Hepatocyte (in vitro differentiated cells): ENCODE results near the gene SEMA6A. TPM values are rescaled to one million over a fixed set of nuclear protein-coding genes. Genes with fewer than 3 reads are reported as not detected.

Source experiments
- DNase-seq: peaks from one replicate; pipeline ENCODE4 v3.0.0-alpha.2; 2016; ENCODE audit warnings: low spot score
- H2AFZ ChIP-seq: fragments of 200-600 bp; sonication (generic); 2 replicates; pipeline ENCODE4 v1.6.0; 2016; ENCODE audit warnings: antibody characterized with exemption, mild to moderate bottlenecking
- H3K27ac ChIP-seq: fragments of 200-600 bp; sonication (generic); 2 replicates; pipeline ENCODE4 v1.5.1; 2016; ENCODE audit warnings: mild to moderate bottlenecking
- H3K27me3 ChIP-seq: fragments of 200-600 bp; sonication (generic); 2 replicates; pipeline ENCODE4 v1.6.1; 2016
- H3K36me3 ChIP-seq: fragments of 200-600 bp; sonication (generic); replicated peaks from 2 replicates; pipeline ENCODE4 v1.5.1; 2016; ENCODE audit warnings: low read depth; ENCODE audit not compliant: insufficient read depth
- H3K4me1 ChIP-seq: fragments of 200-600 bp; sonication (generic); 2 replicates; pipeline ENCODE4 v1.5.1; 2016; ENCODE audit warnings: mild to moderate bottlenecking, moderate library complexity; ENCODE audit not compliant: insufficient read depth
- H3K4me2 ChIP-seq: fragments of 200-600 bp; sonication (generic); 2 replicates; pipeline ENCODE4 v1.6.0; 2016
- H3K4me3 ChIP-seq: fragments of 200-600 bp; sonication (generic); 2 replicates; pipeline ENCODE4 v1.5.1; 2016; ENCODE audit warnings: mild to moderate bottlenecking
- H3K79me2 ChIP-seq: fragments of 200-600 bp; sonication (generic); 2 replicates; pipeline ENCODE4 v1.6.0; 2017; ENCODE audit warnings: mild to moderate bottlenecking
- H3K9me2 ChIP-seq: fragments of 200-600 bp; sonication (generic); replicated peaks from 2 replicates; pipeline ENCODE4 v1.6.0; 2017; ENCODE audit warnings: mild to moderate bottlenecking; ENCODE audit not compliant: insufficient read depth
- H3K9me3 ChIP-seq: fragments of 200-600 bp; sonication (generic); 2 replicates; pipeline ENCODE4 v1.5.1; 2016; ENCODE audit warnings: low read depth, mild to moderate bottlenecking
- H4K20me1 ChIP-seq: fragments of 200-600 bp; sonication (generic); 2 replicates; pipeline ENCODE4 v1.6.0; 2016; ENCODE audit warnings: mild to moderate bottlenecking; ENCODE audit not compliant: insufficient read depth, poor library complexity, severe bottlenecking
- EZH2 ChIP-seq: fragments of 200-600 bp; sonication (generic); IDR thresholded peaks from 2 replicates; pipeline ENCODE4 v1.6.1; 2016; ENCODE audit warnings: antibody characterized with exemption, mild to moderate bottlenecking, borderline replicate concordance
- EZH2phosphoT487 ChIP-seq: fragments of 200-600 bp; sonication (generic); IDR thresholded peaks from one replicate; pipeline ENCODE4 v1.6.1; 2018; ENCODE audit warnings: antibody characterized with exemption, mild to moderate bottlenecking, low read depth, moderate library complexity; ENCODE audit not compliant: unreplicated experiment, severe bottlenecking
- WGBS: methylation state at CpG from one replicate; pipeline ENCODE4 v1.1.6; 2016; ENCODE audit warnings: low lambda C conversion rate; ENCODE audit errors: missing lambda C conversion rate; 5-methylcytosine and 5-hydroxymethylcytosine counted together
- polyA plus RNA-seq: library from polyadenylated mRNA; unstranded; fragments of >200 nt; fragmentation: Nextera tagmentation; extraction: Ambion mirVana; gene quantifications from 2 replicates; pipeline ENCODE4 v1.2.1, GENCODE V29; 2016
- total RNA-seq: library from RNA; depleted of rRNA; stranded (reverse); fragments of >200 nt; gene quantifications from 2 replicates; pipeline ENCODE4 v1.2.3, GENCODE V29; 2014
- TF ChIP-seq, protein P1 (sequence below): fragments of 200-600 bp; sonication (generic); IDR thresholded peaks from 2 replicates; pipeline ENCODE4 v1.5.1; 2016; ENCODE audit warnings: antibody characterized with exemption, mild to moderate bottlenecking; ENCODE audit not compliant: poor library complexity

SEMA6A gene
- total and polyA plus RNA-seq, 2 experiments from 2014 or later = 38.2 to 68.6 TPM

DNA sequence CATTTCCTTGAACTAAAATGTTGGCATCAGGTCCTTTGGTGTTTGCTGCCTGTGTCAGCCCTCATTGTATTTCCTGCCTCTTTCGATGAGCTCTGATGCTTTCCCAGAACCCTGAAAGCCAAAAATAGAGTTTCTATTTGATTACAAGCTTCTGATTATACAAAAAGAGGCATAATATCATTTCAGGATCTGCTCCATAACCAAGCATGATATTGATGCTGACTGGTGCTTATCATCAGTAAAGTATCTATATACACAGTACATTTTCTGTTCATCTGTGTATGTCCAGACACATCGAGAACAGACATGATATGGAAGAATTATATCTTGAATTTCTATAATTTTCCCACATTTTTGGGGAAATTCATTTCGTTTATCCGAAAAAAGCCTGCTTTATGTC lies 58.6 kb downstream of the SEMA6A start:
- Histone ChIP-seq H3K9me2 (no peaks in the 10 kb centered on the region), H3K4me2 (no peak overlapping the region), H3K27me3 (no peaks in the 10 kb centered on the region), H3K4me1 (peaks cover 30% of the 10 kb centered on the region), H2AFZ (no peak overlapping the region), H3K27ac (peak overlapping the region; percentile 19), H3K4me3 (no peak overlapping the region), H3K79me2 (peaks cover 99% of the 10 kb centered on the region), H3K9me3 (no peaks in the 10 kb centered on the region), H4K20me1 (peaks cover 53% of the 10 kb centered on the region), H3K36me3 (no peaks in the 10 kb centered on the region)
- DNase-seq = no peak
- WGBS = 91% methylated on average over 4 of the region's 4 CpGs
- no peak for TF ChIP-seq EZH2
- TF ChIP-seq, protein P1, sequence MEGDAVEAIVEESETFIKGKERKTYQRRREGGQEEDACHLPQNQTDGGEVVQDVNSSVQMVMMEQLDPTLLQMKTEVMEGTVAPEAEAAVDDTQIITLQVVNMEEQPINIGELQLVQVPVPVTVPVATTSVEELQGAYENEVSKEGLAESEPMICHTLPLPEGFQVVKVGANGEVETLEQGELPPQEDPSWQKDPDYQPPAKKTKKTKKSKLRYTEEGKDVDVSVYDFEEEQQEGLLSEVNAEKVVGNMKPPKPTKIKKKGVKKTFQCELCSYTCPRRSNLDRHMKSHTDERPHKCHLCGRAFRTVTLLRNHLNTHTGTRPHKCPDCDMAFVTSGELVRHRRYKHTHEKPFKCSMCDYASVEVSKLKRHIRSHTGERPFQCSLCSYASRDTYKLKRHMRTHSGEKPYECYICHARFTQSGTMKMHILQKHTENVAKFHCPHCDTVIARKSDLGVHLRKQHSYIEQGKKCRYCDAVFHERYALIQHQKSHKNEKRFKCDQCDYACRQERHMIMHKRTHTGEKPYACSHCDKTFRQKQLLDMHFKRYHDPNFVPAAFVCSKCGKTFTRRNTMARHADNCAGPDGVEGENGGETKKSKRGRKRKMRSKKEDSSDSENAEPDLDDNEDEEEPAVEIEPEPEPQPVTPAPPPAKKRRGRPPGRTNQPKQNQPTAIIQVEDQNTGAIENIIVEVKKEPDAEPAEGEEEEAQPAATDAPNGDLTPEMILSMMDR = no peak
- no peak for TF ChIP-seq EZH2phosphoT487

DNA sequence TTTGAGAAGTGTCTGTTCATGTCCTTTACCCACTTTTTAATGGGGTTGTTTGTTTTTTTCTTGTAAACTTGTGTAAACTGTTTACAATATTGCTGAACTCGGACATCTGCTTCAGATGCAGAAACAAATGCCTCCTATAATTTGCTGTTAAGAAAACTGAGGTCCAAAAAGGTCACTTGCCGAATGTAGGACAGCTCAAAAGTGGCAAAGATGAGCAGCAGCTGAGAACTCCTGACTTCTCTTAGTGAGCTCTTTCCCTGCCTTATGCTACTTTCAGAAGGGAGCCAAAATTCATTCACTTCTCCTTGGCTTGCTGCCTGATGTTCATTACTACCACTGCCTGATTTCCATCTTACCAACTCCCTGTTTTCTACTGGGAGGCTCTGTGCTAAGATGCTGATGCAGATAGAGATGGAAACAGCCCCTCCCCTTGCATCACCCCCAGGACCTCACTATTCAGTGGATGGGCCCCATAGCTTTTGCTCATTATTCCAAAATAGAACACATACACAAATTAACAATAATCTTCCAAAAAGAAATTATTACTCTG lies 60.1 kb downstream of the SEMA6A start:
- Histone ChIP-seq H3K4me2 (no peak overlapping the region), H3K79me2 (peaks cover 99% of the 10 kb centered on the region), H3K9me2 (no peaks in the 10 kb centered on the region), H3K4me3 (no peak overlapping the region), H3K27ac (no peak overlapping the region), H3K9me3 (no peaks in the 10 kb centered on the region), H3K36me3 (no peaks in the 10 kb centered on the region), H4K20me1 (peaks cover 52% of the 10 kb centered on the region), H3K27me3 (no peaks in the 10 kb centered on the region), H3K4me1 (peaks cover 40% of the 10 kb centered on the region), H2AFZ (no peak overlapping the region)
- TF ChIP-seq EZH2 (no peak), EZH2phosphoT487 (no peak)
- TF ChIP-seq, protein P1 = no peak
- no peak for DNase-seq
- WGBS = 79% methylated on average over 2 of the region's 2 CpGs

DNA sequence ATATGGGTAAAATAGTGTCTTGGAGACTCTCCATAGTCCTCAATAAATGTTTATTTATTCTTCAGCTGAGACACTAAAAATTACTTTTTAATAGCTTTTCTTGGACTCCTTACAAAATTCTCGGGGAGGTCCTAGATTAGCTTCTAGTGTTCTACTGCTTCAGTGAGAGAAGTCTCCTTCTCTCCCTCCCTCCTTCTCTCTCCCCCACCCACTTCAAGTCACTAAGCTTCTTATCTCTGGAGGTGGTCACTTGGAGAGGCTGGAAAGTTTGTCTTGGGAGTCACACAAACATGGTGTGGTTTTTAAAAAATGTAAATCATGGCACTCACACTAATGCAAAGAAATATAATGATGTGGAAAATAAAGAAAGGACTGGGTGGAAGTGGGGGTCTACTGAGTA lies 64.1 kb downstream of the SEMA6A start:
- peaks cover 47% of the 10 kb centered on the region for H3K4me1 ChIP-seq
- 54% methylated on average over 1 of the region's 1 CpG for WGBS
- no peaks in the 10 kb centered on the region for H3K9me2 ChIP-seq
- DNase-seq = no peak
- H3K4me2 ChIP-seq = no peak overlapping the region
- no peak overlapping the region for H3K4me3 ChIP-seq
- H2AFZ ChIP-seq = no peak overlapping the region
- H3K9me3 ChIP-seq = no peaks in the 10 kb centered on the region
- H3K27me3 ChIP-seq = no peaks in the 10 kb centered on the region
- H3K27ac ChIP-seq = no peak overlapping the region
- TF ChIP-seq EZH2phosphoT487 (no peak), EZH2 (no peak)
- TF ChIP-seq, protein P1 = no peak
- H4K20me1 ChIP-seq = peaks cover 59% of the 10 kb centered on the region
- H3K79me2 ChIP-seq = peaks cover 97% of the 10 kb centered on the region
- no peaks in the 10 kb centered on the region for H3K36me3 ChIP-seq
